GM12872 (cell line): ENCODE results near the gene YJEFN3.

Experiments
- TF ChIP-seq, protein P1 (sequence below): IDR thresholded peaks from 3 replicates; pipeline ENCODE4 v1.5.1; 2011; ENCODE audit warnings: low read depth, mild to moderate bottlenecking, low read length, moderate library complexity; ENCODE audit not compliant: insufficient read depth

YJEFN3 gene

DNA sequence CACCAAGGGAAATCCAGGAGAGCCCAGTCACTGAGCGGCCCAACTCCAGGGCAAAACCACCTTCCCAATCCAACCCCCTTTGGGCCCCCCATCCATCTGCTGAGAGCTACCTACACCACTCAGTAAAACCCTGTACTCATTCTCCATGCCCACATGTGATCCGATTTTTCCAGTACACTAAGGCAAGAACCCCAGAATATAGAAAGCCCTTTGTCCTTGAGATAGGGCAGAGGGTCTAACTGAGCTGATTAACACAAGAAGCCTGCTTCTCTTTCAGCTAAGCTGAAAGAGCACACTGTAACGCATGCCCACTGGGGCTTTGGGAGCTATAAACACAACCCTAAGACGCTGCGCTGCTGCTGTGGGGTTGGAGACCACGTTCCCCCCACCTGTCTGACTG is 53.8 kb downstream of the YJEFN3 start:
- TF ChIP-seq, protein P1, sequence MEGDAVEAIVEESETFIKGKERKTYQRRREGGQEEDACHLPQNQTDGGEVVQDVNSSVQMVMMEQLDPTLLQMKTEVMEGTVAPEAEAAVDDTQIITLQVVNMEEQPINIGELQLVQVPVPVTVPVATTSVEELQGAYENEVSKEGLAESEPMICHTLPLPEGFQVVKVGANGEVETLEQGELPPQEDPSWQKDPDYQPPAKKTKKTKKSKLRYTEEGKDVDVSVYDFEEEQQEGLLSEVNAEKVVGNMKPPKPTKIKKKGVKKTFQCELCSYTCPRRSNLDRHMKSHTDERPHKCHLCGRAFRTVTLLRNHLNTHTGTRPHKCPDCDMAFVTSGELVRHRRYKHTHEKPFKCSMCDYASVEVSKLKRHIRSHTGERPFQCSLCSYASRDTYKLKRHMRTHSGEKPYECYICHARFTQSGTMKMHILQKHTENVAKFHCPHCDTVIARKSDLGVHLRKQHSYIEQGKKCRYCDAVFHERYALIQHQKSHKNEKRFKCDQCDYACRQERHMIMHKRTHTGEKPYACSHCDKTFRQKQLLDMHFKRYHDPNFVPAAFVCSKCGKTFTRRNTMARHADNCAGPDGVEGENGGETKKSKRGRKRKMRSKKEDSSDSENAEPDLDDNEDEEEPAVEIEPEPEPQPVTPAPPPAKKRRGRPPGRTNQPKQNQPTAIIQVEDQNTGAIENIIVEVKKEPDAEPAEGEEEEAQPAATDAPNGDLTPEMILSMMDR: no peak

DNA sequence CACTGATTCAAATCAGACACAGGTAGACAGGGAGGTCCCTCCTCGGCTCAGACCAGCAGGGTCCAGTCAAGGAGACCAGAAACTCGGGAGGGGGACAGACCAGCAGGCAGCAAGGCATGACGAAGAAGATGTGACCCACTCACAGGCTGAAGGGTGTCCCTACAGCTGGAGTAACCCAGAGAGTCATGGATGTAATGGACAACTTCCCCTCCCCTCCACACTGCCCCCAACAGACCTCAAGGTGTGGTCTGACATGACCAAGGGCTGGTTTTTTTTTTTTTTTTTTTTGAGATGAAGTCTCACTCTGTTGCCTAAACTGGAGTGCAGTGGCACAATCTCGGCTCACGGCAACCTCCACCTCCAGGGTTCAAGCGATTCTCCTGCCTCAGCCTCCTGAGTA is 55.6 kb downstream of the YJEFN3 start:
- TF ChIP-seq, protein P1: no peak
